Transverse colon (tissue), 4 donors: ENCODE results near the gene CNN1. TPM values are rescaled to one million over a fixed set of nuclear protein-coding genes. Genes with fewer than 3 reads are reported as not detected.

Source experiments
- DNase-seq: peaks from one replicate; pipeline ENCODE4 v3.0.0-alpha.2; 2019
- H3K27ac ChIP-seq, 4 donors: fragments of 200-600 bp; sonication (generic); 2 replicates each; pipeline ENCODE4 v1.5.1; 2016 to 2018; ENCODE audit warnings: inconsistent platforms in 4 of 4
- H3K27me3 ChIP-seq: fragments of 200-600 bp; sonication (generic); 2 replicates; pipeline ENCODE4 v1.5.1; 2017; ENCODE audit warnings: inconsistent platforms
- H3K36me3 ChIP-seq, 4 donors: fragments of 200-600 bp; sonication (generic); 2 replicates each; pipeline ENCODE4 v1.5.1; 2017 to 2019; ENCODE audit warnings: inconsistent platforms in 4 of 4
- H3K4me1 ChIP-seq, 4 donors: fragments of 200-600 bp; sonication (generic); 2 replicates each; pipeline ENCODE4 v1.5.1; 2017 to 2020; ENCODE audit warnings: inconsistent platforms in 4 of 4
- H3K4me3 ChIP-seq, 4 donors: fragments of 200-600 bp; sonication (generic); 1 replicate in 1 of 4; 2 replicates in 3 of 4; pipeline versions ENCODE4 v1.5.1 to v1.6.1; 2017 to 2019; ENCODE audit warnings: inconsistent platforms in 4 of 4
- H3K9me3 ChIP-seq, 2 donors: fragments of 200-600 bp; sonication (generic); 2 replicates each; pipeline ENCODE4 v1.5.1; 2017 to 2019; ENCODE audit warnings: inconsistent platforms in 2 of 2
- EP300 ChIP-seq: sonication (generic); formaldehyde crosslinking; IDR thresholded peaks from one replicate; pipeline ENCODE4 v1.6.1; 2017; ENCODE audit warnings: antibody characterized with exemption, low read depth
- POLR2A ChIP-seq: fragments of 450-650 bp; IDR thresholded peaks from one replicate; pipeline ENCODE4 v1.6.1; 2016; ENCODE audit warnings: antibody characterized with exemption, mild to moderate bottlenecking, moderate library complexity
- POLR2AphosphoS5 ChIP-seq, 3 donors: sonication (generic); formaldehyde crosslinking; IDR thresholded peaks; one replicate each; pipeline ENCODE4 v1.6.1; 2016; ENCODE audit warnings: antibody characterized with exemption in 3 of 3
- WGBS, 2 donors: methylation state at CpG; one replicate each; pipeline ENCODE4 v1.1.5; 2018; ENCODE audit warnings: low coverage in 1 of 2; 5-methylcytosine and 5-hydroxymethylcytosine counted together
- in situ Hi-C, 4 donors: fragments of 200-750 bp; cut with MboI; loops; one replicate each; pipeline versions ENCODE4 v1.15.0 to v1.15.1; 2017; ENCODE audit warnings: low sequenced_read_pairs in 3 of 4, low pct_ligation_motif_present in 1 of 4, low pct_unique_long_range_greater_than_20kb in 1 of 4
- intact Hi-C: fragments of 100-400 bp; cut with DNase I; formaldehyde crosslinking; loops from one replicate; pipeline ENCODE4 v1.15.1; 2023; ENCODE audit warnings: low total_unique reads
- total RNA-seq, 4 donors: library from RNA; depleted of rRNA; stranded (reverse); fragments of >200 nt; gene quantifications; one replicate each; pipeline ENCODE4 v1.1.0, GENCODE V29; 2016
- TF ChIP-seq, protein P1 (sequence below), 5 experiments: fragments of 200-600 bp in 3 of 5; fragments of 450-650 bp in 2 of 5; sonication (generic) in 3 of 5; IDR thresholded peaks; 1 replicate in 2 of 5; 2 replicates in 3 of 5; pipeline ENCODE4 v1.5.1; 2016 to 2017; ENCODE audit warnings: antibody characterized with exemption in 5 of 5, inconsistent platforms in 3 of 5, mild to moderate bottlenecking in 2 of 5, moderate library complexity in 1 of 5

The CNN1 gene
- total RNA-seq, 4 donors from 2014 or later: 198 to 1,121 (median 486) TPM

DNA sequence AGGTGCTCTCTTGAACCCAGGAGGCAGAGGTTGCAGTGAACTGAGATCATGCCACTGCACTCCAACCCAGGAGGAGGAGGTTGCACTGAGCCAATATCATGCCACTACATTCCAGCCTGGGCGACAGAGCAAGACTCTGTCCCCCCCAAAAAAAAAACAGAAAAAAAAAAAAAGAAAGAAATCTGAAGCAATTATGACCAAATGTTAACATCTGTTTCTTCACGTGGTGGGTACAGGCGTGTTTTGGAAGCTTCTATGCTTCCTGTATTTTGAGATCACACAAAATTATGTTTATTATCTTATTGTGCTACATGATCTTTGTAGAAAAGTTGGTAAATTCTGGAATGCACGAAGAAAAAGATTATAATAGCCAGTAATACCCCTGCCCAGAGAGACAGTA lies 41.5 kb downstream of the CNN1 start:
- no peak overlapping the region for H3K4me3 ChIP-seq
- peaks cover 10% of the 10 kb centered on the region for H3K27me3 ChIP-seq
- no peak for DNase-seq
- H3K9me3 ChIP-seq: no peaks in the 10 kb centered on the region
- peaks cover 0 to 26% (median 13%) of the 10 kb centered on the region in 4 donors for H3K4me1 ChIP-seq
- no peaks in the 10 kb centered on the region for H3K36me3 ChIP-seq
- TF ChIP-seq, protein P1, sequence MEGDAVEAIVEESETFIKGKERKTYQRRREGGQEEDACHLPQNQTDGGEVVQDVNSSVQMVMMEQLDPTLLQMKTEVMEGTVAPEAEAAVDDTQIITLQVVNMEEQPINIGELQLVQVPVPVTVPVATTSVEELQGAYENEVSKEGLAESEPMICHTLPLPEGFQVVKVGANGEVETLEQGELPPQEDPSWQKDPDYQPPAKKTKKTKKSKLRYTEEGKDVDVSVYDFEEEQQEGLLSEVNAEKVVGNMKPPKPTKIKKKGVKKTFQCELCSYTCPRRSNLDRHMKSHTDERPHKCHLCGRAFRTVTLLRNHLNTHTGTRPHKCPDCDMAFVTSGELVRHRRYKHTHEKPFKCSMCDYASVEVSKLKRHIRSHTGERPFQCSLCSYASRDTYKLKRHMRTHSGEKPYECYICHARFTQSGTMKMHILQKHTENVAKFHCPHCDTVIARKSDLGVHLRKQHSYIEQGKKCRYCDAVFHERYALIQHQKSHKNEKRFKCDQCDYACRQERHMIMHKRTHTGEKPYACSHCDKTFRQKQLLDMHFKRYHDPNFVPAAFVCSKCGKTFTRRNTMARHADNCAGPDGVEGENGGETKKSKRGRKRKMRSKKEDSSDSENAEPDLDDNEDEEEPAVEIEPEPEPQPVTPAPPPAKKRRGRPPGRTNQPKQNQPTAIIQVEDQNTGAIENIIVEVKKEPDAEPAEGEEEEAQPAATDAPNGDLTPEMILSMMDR (IDR thresholded peaks at IDR 0.05): no peak
- TF ChIP-seq EP300 (no peak), POLR2AphosphoS5 (IDR thresholded peaks at IDR 0.05) (no peak), POLR2A (no peak)
- in situ Hi-C loops (no loop called here), intact Hi-C loops (no loop called here)
- H3K27ac ChIP-seq: peak overlapping the region in 3 of 4 donors; percentile 62 to 72 (median 72)
- whole genome bisulfite sequencing, 2 donors: 63 to 69% methylated on average over 4 of the region's 4 CpGs

DNA sequence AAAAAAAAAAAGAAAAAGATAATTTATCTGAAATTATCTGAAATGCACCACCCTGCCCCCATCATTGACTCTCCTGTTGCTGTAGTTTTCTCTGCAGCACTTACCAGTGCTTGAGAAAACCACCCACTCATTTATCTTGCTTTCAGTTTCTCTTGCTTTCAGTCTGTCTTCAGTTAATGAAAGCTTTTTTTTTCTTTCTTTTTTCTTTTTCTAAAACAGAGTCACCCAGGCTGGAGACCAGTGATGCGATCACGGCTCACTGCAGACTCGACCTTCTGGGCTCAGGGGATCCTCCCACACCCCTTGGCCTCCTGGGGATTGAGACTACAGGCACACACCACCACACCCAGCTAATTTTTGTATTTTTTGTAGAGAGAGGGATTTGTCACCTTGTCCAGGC lies 43.1 kb downstream of the CNN1 start:
- Histone ChIP-seq H3K9me3 (no peaks in the 10 kb centered on the region), H3K4me3 (no peak overlapping the region), H3K36me3 (no peaks in the 10 kb centered on the region), H3K27me3 (peaks cover 10% of the 10 kb centered on the region), H3K27ac (peak overlapping the region; percentile 51 to 62 (median 56)), H3K4me1 (peaks cover 0 to 26% (median 13%) of the 10 kb centered on the region in 4 donors)
- intact Hi-C loops (no loop called here), in situ Hi-C loops (no loop called here)
- 30 to 44% methylated on average over 3 of the region's 3 CpGs for WGBS, 2 donors
- TF ChIP-seq EP300: no peak
- peak; percentile 25 for DNase-seq

DNA sequence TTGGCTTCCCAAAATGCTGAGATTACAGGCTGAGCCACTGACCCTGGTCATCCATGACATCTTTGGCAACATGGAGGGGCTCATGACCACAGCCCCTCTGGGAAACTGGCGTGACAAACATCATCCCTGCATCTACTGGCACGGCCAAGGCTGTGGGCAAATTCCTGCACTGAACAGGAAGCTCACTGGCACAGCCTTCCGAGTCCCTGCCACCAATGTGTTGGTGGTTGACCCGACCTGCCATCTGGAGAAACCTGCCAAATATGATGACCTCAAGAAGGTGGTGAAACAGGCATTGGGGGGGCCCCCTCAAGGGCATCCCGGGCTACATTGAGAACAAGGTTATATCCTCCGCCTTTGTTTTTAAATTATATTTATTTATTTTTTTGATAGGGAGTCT lies 47.7 kb downstream of the CNN1 start:
- Histone ChIP-seq H3K27me3 (no peaks in the 10 kb centered on the region), H3K27ac (no peak overlapping the region), H3K4me3 (no peak overlapping the region), H3K9me3 (no peaks in the 10 kb centered on the region), H3K36me3 (no peaks in the 10 kb centered on the region), H3K4me1 (peaks cover 0 to 16% (median 7%) of the 10 kb centered on the region in 4 donors)
- in situ Hi-C loops: no loop called here
- intact Hi-C loops: no loop called here
- WGBS, 2 donors: 79 to 81% methylated on average over 2 to 6 of the region's 6 CpGs
- no peak for DNase-seq
- no peak for TF ChIP-seq POLR2AphosphoS5 (IDR thresholded peaks at IDR 0.05)
- no peak for TF ChIP-seq EP300
- TF ChIP-seq, protein P1 (IDR thresholded peaks at IDR 0.05): no peak
- no peak for TF ChIP-seq POLR2A

DNA sequence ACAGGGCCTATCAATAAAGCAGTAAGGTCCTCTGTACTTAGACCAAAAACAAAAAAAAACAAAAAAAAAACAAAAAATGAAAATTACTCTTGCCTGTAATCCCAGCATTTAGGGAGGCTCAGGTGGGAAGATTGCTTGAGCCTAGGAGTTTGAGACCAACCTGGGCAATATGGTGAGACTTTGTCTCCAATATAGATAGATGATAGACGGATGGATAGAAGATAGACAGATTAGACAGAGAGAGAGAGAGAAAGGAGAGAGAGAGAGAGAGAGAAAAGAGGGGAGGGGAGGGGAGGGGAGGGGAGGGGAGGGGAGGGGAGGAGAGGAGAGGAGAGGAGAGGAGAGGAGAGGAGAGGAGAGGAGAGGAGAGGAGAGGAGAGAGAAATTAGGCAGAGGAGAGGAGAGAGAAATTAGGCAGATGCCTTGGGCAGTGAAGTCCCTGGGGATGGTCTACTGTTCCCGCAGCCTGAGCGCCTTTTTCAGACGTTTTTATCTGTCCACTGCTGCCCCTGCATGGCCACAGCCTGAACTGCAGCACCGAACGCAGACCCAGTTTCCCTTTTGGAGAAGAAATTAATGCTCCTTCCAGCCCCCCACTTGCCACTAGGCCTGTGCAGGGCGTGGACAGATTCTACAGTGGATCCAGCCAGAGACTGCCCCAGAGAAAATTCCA lies 48.8 kb downstream of the CNN1 start:
- WGBS, 2 donors: 0 to 6% methylated on average over 3 to 7 of the region's 7 CpGs
- in situ Hi-C loops (no loop called here), intact Hi-C loops (no loop called here)
- Histone ChIP-seq H3K9me3 (no peaks in the 10 kb centered on the region), H3K27me3 (no peaks in the 10 kb centered on the region), H3K4me3 (no peak overlapping the region), H3K36me3 (no peaks in the 10 kb centered on the region), H3K4me1 (peaks cover 0 to 6% (median 3%) of the 10 kb centered on the region in 4 donors), H3K27ac (no peak overlapping the region)
- no peak for TF ChIP-seq POLR2AphosphoS5 (IDR thresholded peaks at IDR 0.05)
- no peak for TF ChIP-seq EP300
- TF ChIP-seq, protein P1 (IDR thresholded peaks at IDR 0.05): peak; percentile 86 to 94 (median 90)
- peak; percentile 81 for DNase-seq
